ENCODE results near the gene DDX55.

Gene DDX55

GRCh38 chr12:123614531-123614930, 12.6 kb downstream of the DDX55 start:
- DNase-seq (ENCODE audit: low read depth): no peak

- DNase-seq (ENCODE audit: low read depth): no peak
Measured at GRCh38 chr12:123617144-123617543, 15.2 kb downstream of the DDX55 start.

- DNase-seq (ENCODE audit: low read depth): no peak
Measured at GRCh38 chr12:123617580-123617979, 15.7 kb downstream of the DDX55 start.

- DNase-seq (ENCODE audit: low read depth): no peak
Measured at GRCh38 chr12:123621101-123621500, 19.2 kb downstream of the DDX55 start.

GRCh38 chr12:123621619-123622530, 20.0 kb downstream of the DDX55 start:
- no peak for DNase-seq (ENCODE audit: low read depth)

GRCh38 chr12:123633379-123634141, 31.7 kb downstream of the DDX55 start, which contains the start of the genes EIF2B1 and GTF2H3:
Gene EIF2B1 (minus strand): TSS chr12:123633686. CDS start chr12:123633557, 129 bp downstream.
Gene GTF2H3 (plus strand): TSS chr12:123633829. CDS start chr12:123633860, 31 bp downstream.
- DNase-seq (ENCODE audit: low read depth): peak; percentile 73

- no peak for DNase-seq (ENCODE audit: low read depth)
Measured at GRCh38 chr12:123634142-123634561, 32.3 kb downstream of the DDX55 start.

GRCh38 chr12:123643911-123644310, 42.0 kb downstream of the DDX55 start:
- no peak for DNase-seq (ENCODE audit: low read depth)

- DNase-seq (ENCODE audit: low read depth): no peak
Measured at GRCh38 chr12:123645380-123645779, 43.5 kb downstream of the DDX55 start.

- no peak for DNase-seq (ENCODE audit: low read depth)
Measured at GRCh38 chr12:123645878-123646277, 44.0 kb downstream of the DDX55 start.

GRCh38 chr12:123648401-123648800, 46.5 kb downstream of the DDX55 start:
- DNase-seq (ENCODE audit: low read depth): no peak

- DNase-seq (ENCODE audit: low read depth): no peak
Measured at GRCh38 chr12:123654129-123654701, 52.3 kb downstream of the DDX55 start.

- DNase-seq (ENCODE audit: low read depth): no peak
Measured at GRCh38 chr12:123655420-123655819, 53.5 kb downstream of the DDX55 start.

- no peak for DNase-seq (ENCODE audit: low read depth)
Measured at GRCh38 chr12:123656392-123656791, 54.5 kb downstream of the DDX55 start.

GRCh38 chr12:123657211-123657610, 55.3 kb downstream of the DDX55 start:
- no peak for DNase-seq (ENCODE audit: low read depth)

- DNase-seq (ENCODE audit: low read depth): peak; percentile 73
Measured at GRCh38 chr12:123659996-123660727, 58.3 kb downstream of the DDX55 start.

GRCh38 chr12:123667771-123668170, 65.9 kb downstream of the DDX55 start:
- DNase-seq (ENCODE audit: low read depth): no peak

Data from non-pigmented ciliary epithelial cell (primary cell).